ENCODE measurements around the gene ZBBX. TPM values are rescaled to one million over a fixed set of nuclear protein-coding genes. Genes with fewer than 3 reads are reported as not detected.

Gene ZBBX
- total and polyA plus RNA-seq, 2 experiments from 2014 or later = not detected

GRCh38 chr3:167289435-167289834, 90.7 kb downstream of the ZBBX start:
- no peak overlapping the region for H3K4me2 ChIP-seq (ENCODE audit: unreplicated experiment)
- H4K20me1 ChIP-seq (ENCODE audit: insufficient read depth) = no peaks in the 10 kb centered on the region
- H3K27me3 ChIP-seq (replicated peaks; ENCODE audit: insufficient read depth) = no peaks in the 10 kb centered on the region
- no peak overlapping the region for H3K4me3 ChIP-seq
- no peak overlapping the region for H3K9ac ChIP-seq
- no peak overlapping the region for H3K27ac ChIP-seq
- H3K9me3 ChIP-seq (ENCODE audit: low read depth) = no peaks in the 10 kb centered on the region
- no peaks in the 10 kb centered on the region for H3K9me2 ChIP-seq (ENCODE audit: insufficient read depth)
- in situ Hi-C loops (cut with MboI) = no loop called here
- no peak overlapping the region for H2AFZ ChIP-seq
- H3K79me2 ChIP-seq (ENCODE audit: insufficient read depth) = no peaks in the 10 kb centered on the region
- 24 to 25% methylated on average over 8 of the region's 8 CpGs for WGBS, 2 experiments (ENCODE audit: low coverage in 1 of 2, low lambda C conversion rate in 2 of 2, missing lambda C conversion rate in 2 of 2)
- DNase-seq = no peak
- no peaks in the 10 kb centered on the region for H3F3A ChIP-seq (ENCODE audit: insufficient read depth)
- TF ChIP-seq EZH2 (IDR thresholded peaks at IDR 0.05; ENCODE audit: insufficient read depth, poor library complexity, severe bottlenecking) (no peak), EZH2phosphoT487 (IDR thresholded peaks at IDR 0.05; ENCODE audit: insufficient read depth, low read depth) (no peak)
- H3K36me3 ChIP-seq (ENCODE audit: low read depth) = no peaks in the 10 kb centered on the region
- H3K4me1 ChIP-seq (ENCODE audit: insufficient read depth) = no peaks in the 10 kb centered on the region

- no peak for DNase-seq
- Histone ChIP-seq H3K36me3 (ENCODE audit: low read depth) (no peaks in the 10 kb centered on the region), H3K9me3 (ENCODE audit: low read depth) (no peaks in the 10 kb centered on the region), H3K4me3 (no peak overlapping the region), H3K79me2 (ENCODE audit: insufficient read depth) (no peaks in the 10 kb centered on the region), H2AFZ (no peak overlapping the region), H3K27ac (no peak overlapping the region), H3F3A (ENCODE audit: insufficient read depth) (no peaks in the 10 kb centered on the region), H3K27me3 (replicated peaks; ENCODE audit: insufficient read depth) (no peaks in the 10 kb centered on the region), H3K9ac (no peak overlapping the region), H4K20me1 (ENCODE audit: insufficient read depth) (no peaks in the 10 kb centered on the region), H3K4me1 (ENCODE audit: insufficient read depth) (no peaks in the 10 kb centered on the region), H3K4me2 (ENCODE audit: unreplicated experiment) (no peak overlapping the region), H3K9me2 (ENCODE audit: insufficient read depth) (no peaks in the 10 kb centered on the region)
- in situ Hi-C loops (cut with MboI) = no loop called here
- TF ChIP-seq EZH2 (IDR thresholded peaks at IDR 0.05; ENCODE audit: insufficient read depth, poor library complexity, severe bottlenecking) = no peak
- TF ChIP-seq EZH2phosphoT487 (IDR thresholded peaks at IDR 0.05; ENCODE audit: insufficient read depth, low read depth) = no peak
Observed at GRCh38 chr3:167288737-167289136, 91.4 kb downstream of the ZBBX start.

DNA sequence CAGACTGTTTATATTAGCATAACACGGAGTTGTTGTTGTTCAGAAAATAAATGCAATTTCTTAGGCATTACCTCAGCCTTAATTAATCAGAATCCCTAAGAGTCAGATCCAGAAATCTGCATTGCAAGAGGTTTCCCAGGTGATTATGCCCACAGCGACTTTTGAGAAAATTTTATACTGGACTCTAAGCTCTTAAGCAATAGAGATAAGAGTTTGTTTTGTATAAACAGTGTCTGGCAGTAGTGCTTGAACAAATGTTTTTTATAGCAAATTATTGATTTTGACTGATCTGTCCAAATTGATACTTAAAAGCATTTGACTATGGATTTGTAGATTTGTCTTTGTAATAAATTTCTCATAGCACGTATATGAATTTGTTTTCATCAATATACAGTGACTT, 92.8 kb downstream of the ZBBX start:
- WGBS, 2 experiments (ENCODE audit: low coverage in 1 of 2, low lambda C conversion rate in 2 of 2, missing lambda C conversion rate in 2 of 2) = 11 to 19% methylated on average over 3 of the region's 3 CpGs
- Histone ChIP-seq H3K4me1 (ENCODE audit: insufficient read depth) (no peaks in the 10 kb centered on the region), H4K20me1 (ENCODE audit: insufficient read depth) (no peaks in the 10 kb centered on the region), H3K27me3 (replicated peaks; ENCODE audit: insufficient read depth) (no peaks in the 10 kb centered on the region), H3K4me3 (no peak overlapping the region), H3K79me2 (ENCODE audit: insufficient read depth) (no peaks in the 10 kb centered on the region), H3K9me2 (ENCODE audit: insufficient read depth) (no peaks in the 10 kb centered on the region), H3K9ac (no peak overlapping the region), H3K36me3 (ENCODE audit: low read depth) (no peaks in the 10 kb centered on the region), H3K27ac (no peak overlapping the region), H2AFZ (no peak overlapping the region), H3K4me2 (ENCODE audit: unreplicated experiment) (no peak overlapping the region), H3F3A (ENCODE audit: insufficient read depth) (no peaks in the 10 kb centered on the region), H3K9me3 (ENCODE audit: low read depth) (no peaks in the 10 kb centered on the region)
- no peak for DNase-seq
- TF ChIP-seq EZH2phosphoT487 (IDR thresholded peaks at IDR 0.05; ENCODE audit: insufficient read depth, low read depth) (no peak), EZH2 (IDR thresholded peaks at IDR 0.05; ENCODE audit: insufficient read depth, poor library complexity, severe bottlenecking) (no peak)
- in situ Hi-C loops (cut with MboI) = no loop called here

DNA sequence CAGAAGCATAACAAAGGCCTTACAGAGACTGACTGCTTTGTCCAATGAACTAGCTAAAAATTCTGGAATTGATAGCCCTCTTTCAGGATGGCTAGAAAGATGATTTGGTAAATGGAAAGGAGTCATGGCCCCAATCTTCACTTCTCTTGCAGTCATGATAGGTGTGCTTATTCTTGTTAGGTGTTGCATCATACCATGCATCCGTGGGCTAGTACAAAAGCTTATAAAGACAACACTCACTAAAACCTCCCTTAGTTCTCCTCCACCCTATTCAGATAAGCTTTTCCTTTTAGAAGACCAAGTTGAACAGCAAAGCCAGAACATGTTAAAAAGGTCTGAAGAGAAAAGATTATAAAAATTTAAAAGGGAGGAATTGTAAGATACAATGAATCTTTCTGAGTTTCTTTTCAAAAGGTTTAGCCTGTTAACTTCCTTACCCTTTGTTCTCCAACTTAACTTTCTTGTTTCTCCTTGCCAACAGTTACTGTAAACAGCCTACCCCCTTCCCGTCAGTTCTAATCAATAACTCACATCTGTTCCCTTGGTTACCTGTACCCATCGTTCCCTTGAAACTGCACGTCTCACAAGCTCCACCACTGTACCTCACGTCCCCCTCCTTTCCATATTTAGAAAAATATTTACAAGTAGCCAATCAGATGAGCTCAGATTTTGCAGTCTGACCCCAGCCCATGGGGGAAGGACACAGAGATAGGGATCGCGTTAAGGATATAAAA, 105.8 kb downstream of the ZBBX start:
- no peak overlapping the region for H3K4me2 ChIP-seq (ENCODE audit: unreplicated experiment)
- H2AFZ ChIP-seq = no peak overlapping the region
- 39 to 45% methylated on average over 7 of the region's 7 CpGs for WGBS, 2 experiments (ENCODE audit: low coverage in 1 of 2, low lambda C conversion rate in 2 of 2, missing lambda C conversion rate in 2 of 2)
- TF ChIP-seq EZH2phosphoT487 (IDR thresholded peaks at IDR 0.05; ENCODE audit: insufficient read depth, low read depth) (no peak), EZH2 (IDR thresholded peaks at IDR 0.05; ENCODE audit: insufficient read depth, poor library complexity, severe bottlenecking) (no peak)
- no peak overlapping the region for H3K9ac ChIP-seq
- H3K9me3 ChIP-seq (ENCODE audit: low read depth) = no peaks in the 10 kb centered on the region
- DNase-seq = no peak
- no peaks in the 10 kb centered on the region for H3K4me1 ChIP-seq (ENCODE audit: insufficient read depth)
- H3K4me3 ChIP-seq = no peak overlapping the region
- no peaks in the 10 kb centered on the region for H3K79me2 ChIP-seq (ENCODE audit: insufficient read depth)
- no peak overlapping the region for H3K27ac ChIP-seq
- H4K20me1 ChIP-seq (ENCODE audit: insufficient read depth) = no peaks in the 10 kb centered on the region
- no peaks in the 10 kb centered on the region for H3K27me3 ChIP-seq (replicated peaks; ENCODE audit: insufficient read depth)
- H3K9me2 ChIP-seq (ENCODE audit: insufficient read depth) = no peaks in the 10 kb centered on the region
- no peaks in the 10 kb centered on the region for H3F3A ChIP-seq (ENCODE audit: insufficient read depth)
- in situ Hi-C loops (cut with MboI) = no loop called here
- no peaks in the 10 kb centered on the region for H3K36me3 ChIP-seq (ENCODE audit: low read depth)

- WGBS, 2 experiments (ENCODE audit: low coverage in 1 of 2, low lambda C conversion rate in 2 of 2, missing lambda C conversion rate in 2 of 2) = 0 to 4% methylated on average over 1 of the region's 1 CpG
Observed at GRCh38 chr3:167253037-167253436, 127.1 kb downstream of the ZBBX start.

More at GRCh38 chr3:167253037-167253436, 127.1 kb downstream of the ZBBX start:
- Histone ChIP-seq H3K4me3 (no peak overlapping the region), H3K9me3 (ENCODE audit: low read depth) (no peaks in the 10 kb centered on the region), H3F3A (ENCODE audit: insufficient read depth) (no peaks in the 10 kb centered on the region), H3K36me3 (ENCODE audit: low read depth) (no peaks in the 10 kb centered on the region), H4K20me1 (ENCODE audit: insufficient read depth) (no peaks in the 10 kb centered on the region), H3K27ac (no peak overlapping the region), H2AFZ (no peak overlapping the region), H3K4me2 (ENCODE audit: unreplicated experiment) (no peak overlapping the region), H3K4me1 (ENCODE audit: insufficient read depth) (no peaks in the 10 kb centered on the region), H3K9ac (no peak overlapping the region), H3K79me2 (ENCODE audit: insufficient read depth) (no peaks in the 10 kb centered on the region), H3K9me2 (ENCODE audit: insufficient read depth) (no peaks in the 10 kb centered on the region), H3K27me3 (replicated peaks; ENCODE audit: insufficient read depth) (no peaks in the 10 kb centered on the region)
- TF ChIP-seq EZH2phosphoT487 (IDR thresholded peaks at IDR 0.05; ENCODE audit: insufficient read depth, low read depth) (no peak), EZH2 (IDR thresholded peaks at IDR 0.05; ENCODE audit: insufficient read depth, poor library complexity, severe bottlenecking) (no peak)
- in situ Hi-C loops (cut with MboI) = no loop called here
- DNase-seq = no peak

All from GM23248 (cell line).